ENCODE measurements around the gene DAZAP2. TPM values are rescaled to one million over a fixed set of nuclear protein-coding genes. Genes with fewer than 3 reads are reported as not detected.

DAZAP2 gene
- total and polyA plus RNA-seq, 4 donors = 66.0 to 218 (median 135) TPM

DNA sequence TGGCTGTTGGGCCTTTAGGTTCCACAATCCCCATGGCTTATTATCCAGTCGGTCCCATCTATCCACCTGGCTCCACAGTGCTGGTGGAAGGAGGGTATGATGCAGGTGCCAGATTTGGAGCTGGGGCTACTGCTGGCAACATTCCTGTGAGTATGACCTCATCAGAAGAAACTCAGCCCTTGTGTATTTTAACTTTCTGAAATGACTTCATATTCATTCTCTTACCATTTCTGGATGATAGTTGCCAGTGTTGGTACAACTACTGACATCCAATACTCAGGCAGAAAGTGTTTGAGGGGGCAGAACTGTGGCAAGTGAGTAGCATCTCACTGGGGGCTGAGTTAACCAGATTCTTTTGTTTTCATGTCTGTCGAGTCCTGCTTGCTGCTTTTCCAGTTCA lies 2.3 kb downstream of the DAZAP2 start:
- Histone ChIP-seq H3K9me3 (ENCODE audit: control insufficient read depth in 4 of 4, low read length in 3 of 4) (no peaks in the 10 kb centered on the region), H3K27me3 (ENCODE audit: control insufficient read depth in 4 of 4, insufficient read depth in 4 of 4, low read length in 3 of 4) (no peaks in the 10 kb centered on the region), H3K9ac (ENCODE audit: low read depth in 1 of 2, low read length in 2 of 2) (no peak overlapping the region), H3K4me3 (ENCODE audit: low read depth in 1 of 3, low read length in 3 of 3) (no peak overlapping the region), H3K36me3 (ENCODE audit: control insufficient read depth in 4 of 4, insufficient read depth in 3 of 4, low read depth in 1 of 4, low read length in 3 of 4) (peaks cover 7 to 32% (median 27%) of the 10 kb centered on the region in 4 donors), H3K27ac (ENCODE audit: low read depth in 1 of 2, low read length in 2 of 2) (no peak overlapping the region), H3K4me1 (ENCODE audit: control insufficient read depth in 4 of 4, insufficient read depth in 4 of 4, low read length in 3 of 4) (peaks cover 1 to 22% (median 16%) of the 10 kb centered on the region in 4 donors)
- no peak for TF ChIP-seq YY1 (IDR thresholded peaks at IDR 0.05)
- TF ChIP-seq RXRA (IDR thresholded peaks at IDR 0.05) = no peak
- no peak for TF ChIP-seq SP1 (IDR thresholded peaks at IDR 0.05)
- no peak for TF ChIP-seq JUND (IDR thresholded peaks at IDR 0.05)
- TF ChIP-seq, protein P1, sequence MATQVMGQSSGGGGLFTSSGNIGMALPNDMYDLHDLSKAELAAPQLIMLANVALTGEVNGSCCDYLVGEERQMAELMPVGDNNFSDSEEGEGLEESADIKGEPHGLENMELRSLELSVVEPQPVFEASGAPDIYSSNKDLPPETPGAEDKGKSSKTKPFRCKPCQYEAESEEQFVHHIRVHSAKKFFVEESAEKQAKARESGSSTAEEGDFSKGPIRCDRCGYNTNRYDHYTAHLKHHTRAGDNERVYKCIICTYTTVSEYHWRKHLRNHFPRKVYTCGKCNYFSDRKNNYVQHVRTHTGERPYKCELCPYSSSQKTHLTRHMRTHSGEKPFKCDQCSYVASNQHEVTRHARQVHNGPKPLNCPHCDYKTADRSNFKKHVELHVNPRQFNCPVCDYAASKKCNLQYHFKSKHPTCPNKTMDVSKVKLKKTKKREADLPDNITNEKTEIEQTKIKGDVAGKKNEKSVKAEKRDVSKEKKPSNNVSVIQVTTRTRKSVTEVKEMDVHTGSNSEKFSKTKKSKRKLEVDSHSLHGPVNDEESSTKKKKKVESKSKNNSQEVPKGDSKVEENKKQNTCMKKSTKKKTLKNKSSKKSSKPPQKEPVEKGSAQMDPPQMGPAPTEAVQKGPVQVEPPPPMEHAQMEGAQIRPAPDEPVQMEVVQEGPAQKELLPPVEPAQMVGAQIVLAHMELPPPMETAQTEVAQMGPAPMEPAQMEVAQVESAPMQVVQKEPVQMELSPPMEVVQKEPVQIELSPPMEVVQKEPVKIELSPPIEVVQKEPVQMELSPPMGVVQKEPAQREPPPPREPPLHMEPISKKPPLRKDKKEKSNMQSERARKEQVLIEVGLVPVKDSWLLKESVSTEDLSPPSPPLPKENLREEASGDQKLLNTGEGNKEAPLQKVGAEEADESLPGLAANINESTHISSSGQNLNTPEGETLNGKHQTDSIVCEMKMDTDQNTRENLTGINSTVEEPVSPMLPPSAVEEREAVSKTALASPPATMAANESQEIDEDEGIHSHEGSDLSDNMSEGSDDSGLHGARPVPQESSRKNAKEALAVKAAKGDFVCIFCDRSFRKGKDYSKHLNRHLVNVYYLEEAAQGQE (IDR thresholded peaks at IDR 0.05) = no peak
- no peak for TF ChIP-seq TAF1 (conservative IDR thresholded peaks at IDR 0.05)
- 78% methylated on average over 2 of the region's 2 CpGs for WGBS
- DNase-seq (ENCODE audit: low spot score) = no peak

- Histone ChIP-seq H3K4me3 (ENCODE audit: low read depth in 1 of 3, low read length in 3 of 3) (no peak overlapping the region), H3K36me3 (ENCODE audit: control insufficient read depth in 4 of 4, insufficient read depth in 3 of 4, low read depth in 1 of 4, low read length in 3 of 4) (peaks cover 7 to 32% (median 27%) of the 10 kb centered on the region in 4 donors), H3K4me1 (ENCODE audit: control insufficient read depth in 4 of 4, insufficient read depth in 4 of 4, low read length in 3 of 4) (peaks cover 1 to 24% (median 17%) of the 10 kb centered on the region in 4 donors), H3K27ac (ENCODE audit: low read depth in 1 of 2, low read length in 2 of 2) (no peak overlapping the region), H3K27me3 (ENCODE audit: control insufficient read depth in 4 of 4, insufficient read depth in 4 of 4, low read length in 3 of 4) (no peaks in the 10 kb centered on the region), H3K9ac (ENCODE audit: low read depth in 1 of 2, low read length in 2 of 2) (no peak overlapping the region), H3K9me3 (ENCODE audit: control insufficient read depth in 4 of 4, low read length in 3 of 4) (no peaks in the 10 kb centered on the region)
- DNase-seq (ENCODE audit: low spot score) = no peak
- WGBS = 81% methylated on average over 7 of the region's 7 CpGs
- no peak for TF ChIP-seq FOXA2 (IDR thresholded peaks at IDR 0.05)
- TF ChIP-seq SP1 (IDR thresholded peaks at IDR 0.05) = no peak
- TF ChIP-seq RAD21 (IDR thresholded peaks at IDR 0.05) = no peak
- no peak for TF ChIP-seq EGR1 (IDR thresholded peaks at IDR 0.05; ENCODE audit: low read depth in 2 of 2)
- no peak for TF ChIP-seq FOXA1 (IDR thresholded peaks at IDR 0.05)
- TF ChIP-seq ZBTB33 (IDR thresholded peaks at IDR 0.05) = no peak
- no peak for TF ChIP-seq NR2F2 (IDR thresholded peaks at IDR 0.05)
- TF ChIP-seq, protein P2, sequence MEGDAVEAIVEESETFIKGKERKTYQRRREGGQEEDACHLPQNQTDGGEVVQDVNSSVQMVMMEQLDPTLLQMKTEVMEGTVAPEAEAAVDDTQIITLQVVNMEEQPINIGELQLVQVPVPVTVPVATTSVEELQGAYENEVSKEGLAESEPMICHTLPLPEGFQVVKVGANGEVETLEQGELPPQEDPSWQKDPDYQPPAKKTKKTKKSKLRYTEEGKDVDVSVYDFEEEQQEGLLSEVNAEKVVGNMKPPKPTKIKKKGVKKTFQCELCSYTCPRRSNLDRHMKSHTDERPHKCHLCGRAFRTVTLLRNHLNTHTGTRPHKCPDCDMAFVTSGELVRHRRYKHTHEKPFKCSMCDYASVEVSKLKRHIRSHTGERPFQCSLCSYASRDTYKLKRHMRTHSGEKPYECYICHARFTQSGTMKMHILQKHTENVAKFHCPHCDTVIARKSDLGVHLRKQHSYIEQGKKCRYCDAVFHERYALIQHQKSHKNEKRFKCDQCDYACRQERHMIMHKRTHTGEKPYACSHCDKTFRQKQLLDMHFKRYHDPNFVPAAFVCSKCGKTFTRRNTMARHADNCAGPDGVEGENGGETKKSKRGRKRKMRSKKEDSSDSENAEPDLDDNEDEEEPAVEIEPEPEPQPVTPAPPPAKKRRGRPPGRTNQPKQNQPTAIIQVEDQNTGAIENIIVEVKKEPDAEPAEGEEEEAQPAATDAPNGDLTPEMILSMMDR (IDR thresholded peaks at IDR 0.05; ENCODE audit: low read depth, low read length, missing input control) = no peak
- TF ChIP-seq, protein P3, sequence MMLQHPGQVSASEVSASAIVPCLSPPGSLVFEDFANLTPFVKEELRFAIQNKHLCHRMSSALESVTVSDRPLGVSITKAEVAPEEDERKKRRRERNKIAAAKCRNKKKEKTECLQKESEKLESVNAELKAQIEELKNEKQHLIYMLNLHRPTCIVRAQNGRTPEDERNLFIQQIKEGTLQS (IDR thresholded peaks at IDR 0.05) = no peak
- TF ChIP-seq JUND (IDR thresholded peaks at IDR 0.05) = no peak
- TF ChIP-seq, protein P1 (IDR thresholded peaks at IDR 0.05) = no peak
- TF ChIP-seq TAF1 (conservative IDR thresholded peaks at IDR 0.05) = no peak
- TF ChIP-seq GABPA (IDR thresholded peaks at IDR 0.05 in 1 of 2, conservative IDR thresholded peaks at IDR 0.05 in 1 of 2) = no peak
- TF ChIP-seq HNF4A (conservative IDR thresholded peaks at IDR 0.05) = no peak
- TF ChIP-seq HNF4G (IDR thresholded peaks at IDR 0.05) = no peak
These were observed 3.5 kb downstream of the DAZAP2 start for GRCh38 chr12:51242120-51242519.
